GM12892 (cell line): Measurements from ENCODE around the gene TRIM66.
A peak's percentile ranks its signal among the peaks of the same experiment; 100 is the strongest.

Experiments
- DNase-seq: peaks from one replicate; pipeline ENCODE4 v3.0.0; 2011; ENCODE audit not compliant: insufficient read length
- FAIRE-seq: peaks from 2 replicates; lab custom pipeline; 2011; peaks lifted over from hg19 to GRCh38; lab: Jason Lieb, UNC
- POLR2A ChIP-seq: IDR thresholded peaks from 2 replicates; pipeline ENCODE4 v1.6.1; 2011; ENCODE audit warnings: low read depth, low read length, control low read depth
- POLR2AphosphoS5 ChIP-seq: IDR thresholded peaks from 2 replicates; pipeline ENCODE4 v1.6.1; 2011; ENCODE audit warnings: low read depth, low read length, control low read depth
- TAF1 ChIP-seq: IDR thresholded peaks from 2 replicates; pipeline ENCODE4 v1.6.1; 2011; ENCODE audit warnings: low read depth, mild to moderate bottlenecking, control low read depth, low read length, borderline replicate concordance

TRIM66 gene

DNA sequence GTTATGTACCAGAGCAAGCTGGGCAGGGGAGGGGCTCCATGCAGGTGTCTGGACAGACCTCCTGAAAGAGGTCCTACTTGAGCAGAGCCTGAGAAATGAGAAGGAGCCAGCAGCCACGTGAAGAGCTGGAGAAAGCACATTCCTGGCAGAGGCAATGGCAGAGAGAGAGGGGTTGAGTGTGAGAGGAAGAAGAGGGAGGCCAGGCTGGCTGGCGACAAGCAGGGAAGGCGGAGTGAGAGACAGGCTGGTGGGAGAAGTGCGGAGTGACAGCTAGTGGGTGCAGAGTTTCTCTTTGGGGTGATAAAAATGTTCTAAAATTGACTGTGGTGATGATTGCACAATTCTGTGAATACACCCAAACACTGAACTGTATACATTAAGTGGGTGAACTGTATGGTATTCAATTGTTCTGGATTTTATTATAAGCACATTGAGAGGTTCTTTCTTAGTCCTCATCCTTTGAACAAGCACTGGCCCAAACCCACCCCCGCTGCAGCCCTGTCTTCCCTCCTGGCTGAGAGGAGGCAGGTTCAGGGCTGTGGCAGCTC lies 29.5 kb upstream of the TRIM66 start:
- DNase-seq = no peak
- no peak for FAIRE-seq
- TF ChIP-seq TAF1 (no peak), POLR2A (no peak)

DNA sequence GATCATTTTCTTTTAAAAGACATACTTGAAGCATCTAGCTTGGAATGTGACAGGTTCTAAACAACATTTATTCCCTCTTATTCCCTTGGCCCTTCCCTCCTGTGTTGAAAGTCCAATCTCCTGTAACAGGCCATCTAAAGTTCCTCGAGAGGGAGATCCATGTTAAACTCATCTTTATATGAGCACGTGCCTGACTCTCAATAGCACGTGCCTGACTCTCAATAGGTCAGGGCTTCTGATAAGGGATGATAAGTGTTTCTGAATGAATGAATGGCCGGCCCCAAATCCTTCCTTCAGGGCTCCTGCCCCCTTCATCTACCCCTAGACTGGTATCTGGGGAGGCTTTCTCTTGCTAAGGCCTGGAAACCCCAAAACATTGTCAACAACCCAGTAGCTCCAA lies 27.3 kb upstream of the TRIM66 start:
- TF ChIP-seq POLR2A (no peak), POLR2AphosphoS5 (no peak), TAF1 (no peak)
- DNase-seq (no peak), FAIRE-seq (no peak)

DNA sequence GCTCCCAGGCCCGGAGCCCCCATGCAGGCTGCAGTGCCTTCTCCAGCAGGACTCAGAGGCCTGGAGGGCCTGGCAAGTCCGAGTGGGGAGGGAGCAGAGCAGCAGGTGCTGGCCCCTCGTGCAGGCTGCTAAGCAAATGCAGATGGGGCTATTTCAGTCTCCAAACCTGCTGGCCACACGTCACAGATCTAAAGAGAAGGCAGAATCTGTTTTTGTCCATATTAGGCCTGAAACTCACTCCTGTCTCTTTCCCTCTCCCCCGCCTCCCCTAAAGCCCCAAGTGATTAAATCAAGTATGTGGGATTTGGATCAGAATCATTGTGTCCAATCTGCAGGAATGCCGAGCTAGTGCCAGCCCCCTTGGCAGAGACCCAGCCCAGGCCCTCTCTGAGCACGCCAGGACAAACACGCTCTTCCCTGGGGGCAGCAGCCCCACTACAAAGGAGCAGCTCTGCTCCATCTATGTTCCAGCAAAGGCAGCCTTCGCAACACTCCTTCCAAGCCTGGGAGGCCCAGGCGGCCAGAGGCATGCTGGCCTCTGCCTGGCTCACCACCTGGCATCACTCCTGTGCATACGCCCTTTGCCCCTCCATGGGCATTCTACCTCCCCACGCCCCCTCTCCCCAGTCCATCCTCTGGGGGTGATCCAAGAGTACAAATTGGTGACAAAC lies 26.7 kb upstream of the TRIM66 start:
- FAIRE-seq (peak; percentile 44), DNase-seq (no peak)
- TF ChIP-seq POLR2A (no peak), POLR2AphosphoS5 (no peak)

DNA sequence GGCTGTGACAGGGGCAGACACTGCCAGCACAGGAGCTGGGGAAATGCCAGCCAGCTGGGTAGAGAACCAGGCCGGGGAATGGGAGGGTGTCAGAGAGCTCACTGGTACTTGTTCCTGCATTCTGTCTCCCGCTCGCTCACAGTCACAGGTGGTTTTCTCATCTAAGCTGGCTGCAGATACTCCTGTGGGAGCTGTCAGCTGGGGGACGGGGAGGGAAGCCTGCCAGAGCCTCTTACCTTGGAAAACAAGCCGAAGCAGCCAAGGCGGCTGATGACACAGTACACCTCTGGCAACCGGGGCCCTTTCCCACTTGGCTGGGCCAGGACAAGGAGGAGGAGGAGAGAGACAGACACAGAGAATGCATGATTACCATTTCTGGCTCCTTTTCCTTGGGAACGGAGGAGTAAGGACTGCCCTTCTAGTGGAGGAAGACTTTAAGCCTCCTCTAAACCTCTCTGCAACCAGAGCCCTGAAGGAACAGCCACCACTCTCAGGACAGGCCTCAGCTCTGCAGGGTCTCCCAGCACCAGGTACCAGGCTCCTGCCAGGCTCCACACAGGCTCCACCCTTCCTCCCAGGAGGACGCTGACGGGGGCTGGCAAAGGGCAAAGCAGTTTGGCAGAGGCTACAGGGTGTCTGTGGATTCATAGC lies 25.2 kb upstream of the TRIM66 start:
- no peak for FAIRE-seq
- DNase-seq = no peak
- no peak for TF ChIP-seq POLR2AphosphoS5
- no peak for TF ChIP-seq POLR2A
- TF ChIP-seq TAF1 = no peak

GRCh38 chr11:8706673-8707432 lies 24.4 kb upstream of the TRIM66 start:
- TF ChIP-seq POLR2A (no peak), POLR2AphosphoS5 (no peak), TAF1 (no peak)
- FAIRE-seq = no peak
- no peak for DNase-seq

DNA sequence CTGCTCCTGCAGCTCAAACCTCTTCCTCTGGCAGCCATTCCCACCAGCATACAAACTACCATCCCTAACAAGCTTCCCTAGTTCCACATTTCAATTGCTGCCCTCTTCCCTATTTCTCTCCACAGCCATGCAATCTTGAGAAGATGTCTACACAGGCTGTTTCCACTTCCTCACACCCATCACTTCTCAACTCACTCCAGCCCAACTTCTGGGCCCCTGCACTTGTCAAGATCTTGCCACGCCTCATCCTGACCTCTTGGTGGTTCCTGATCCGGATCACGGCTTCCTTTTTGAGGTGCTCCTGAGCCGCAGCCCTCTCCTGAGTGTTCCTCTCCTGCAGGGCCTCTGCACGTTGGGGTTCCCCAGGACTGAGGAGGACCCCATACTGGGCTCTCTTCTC lies 22.7 kb upstream of the TRIM66 start:
- TF ChIP-seq POLR2AphosphoS5 (no peak), POLR2A (no peak), TAF1 (no peak)
- no peak for DNase-seq
- FAIRE-seq = no peak

GRCh38 chr11:8704136-8704535 lies 21.7 kb upstream of the TRIM66 start:
- no peak for TF ChIP-seq POLR2AphosphoS5
- FAIRE-seq = no peak

GRCh38 chr11:8702598-8702915 lies 20.1 kb upstream of the TRIM66 start:
- TF ChIP-seq POLR2A = no peak
- no peak for TF ChIP-seq TAF1
- FAIRE-seq (no peak), DNase-seq (no peak)

More at GRCh38 chr11:8704136-8704535, 21.7 kb upstream of the TRIM66 start:
- no peak for DNase-seq

GRCh38 chr11:8701891-8702597 lies 19.6 kb upstream of the TRIM66 start:
- no peak for FAIRE-seq
- TF ChIP-seq TAF1 = no peak
- TF ChIP-seq POLR2AphosphoS5 = no peak
- TF ChIP-seq POLR2A = no peak
- DNase-seq = no peak

GRCh38 chr11:8699903-8700302 lies 17.4 kb upstream of the TRIM66 start:
- no peak for TF ChIP-seq TAF1
- no peak for TF ChIP-seq POLR2AphosphoS5
- no peak for TF ChIP-seq POLR2A
- DNase-seq (no peak), FAIRE-seq (no peak)

GRCh38 chr11:8698917-8699441 lies 16.5 kb upstream of the TRIM66 start:
- DNase-seq (no peak), FAIRE-seq (no peak)
- TF ChIP-seq TAF1 = no peak
- no peak for TF ChIP-seq POLR2A
- no peak for TF ChIP-seq POLR2AphosphoS5
